SU-DHL-6 (cell line): ENCODE results near the gene LSM14B.

Experiments
- CTCF ChIP-seq: fragments of 200-600 bp; sonication (generic); IDR thresholded peaks from one replicate; pipeline ENCODE4 v1.5.1; 2017; ENCODE audit warnings: antibody characterized with exemption, mild to moderate bottlenecking, low read length, moderate library complexity; ENCODE audit not compliant: insufficient read depth, poor library complexity, severe bottlenecking
- EZH2phosphoT487 ChIP-seq: fragments of 200-600 bp; sonication (generic), shearing (Covaris generic); conservative IDR thresholded peaks from 2 replicates; pipeline ENCODE4 v1.6.1; 2018; ENCODE audit warnings: mild to moderate bottlenecking, antibody characterized with exemption, low read length, moderate library complexity, mixed read lengths

- no peak for TF ChIP-seq CTCF
- no peak for TF ChIP-seq EZH2phosphoT487
These were observed 16.6 kb downstream of the LSM14B start for GRCh38 chr20:62138912-62139311.
